Type B pancreatic cell (in vitro differentiated cells): ENCODE data around the gene SLC8A1. TPM values are rescaled to one million over a fixed set of nuclear protein-coding genes. Genes with fewer than 3 reads are reported as not detected.

ENCODE experiments used
- DNase-seq: peaks from one replicate; pipeline ENCODE4 v3.0.0; 2021; ENCODE audit warnings: mixed read lengths; ENCODE audit not compliant: unreplicated experiment; ENCODE audit errors: extremely low spot score
- H3K27ac Mint-ChIP-seq: 2 replicates; pipeline ENCODE4 v1.8.0; 2021; ENCODE audit warnings: mild to moderate bottlenecking, mixed read lengths
- H3K27me3 Mint-ChIP-seq: 2 replicates; pipeline ENCODE4 v1.8.0; 2021; ENCODE audit warnings: mixed read lengths
- H3K36me3 Mint-ChIP-seq: 2 replicates; pipeline ENCODE4 v1.8.0; 2021; ENCODE audit warnings: mixed read lengths
- H3K4me1 Mint-ChIP-seq: one replicate; pipeline ENCODE4 v1.8.0; 2021; ENCODE audit warnings: mixed read lengths; ENCODE audit not compliant: unreplicated experiment
- H3K4me3 Mint-ChIP-seq: 2 replicates; pipeline ENCODE4 v1.8.0; 2021; ENCODE audit warnings: mild to moderate bottlenecking, mixed read lengths
- H3K9me3 Mint-ChIP-seq: 2 replicates; pipeline ENCODE4 v1.8.0; 2021; ENCODE audit warnings: mixed read lengths
- total RNA-seq: library from RNA; stranded (reverse); gene quantifications from 2 replicates; pipeline ENCODE4 v1.2.1, GENCODE V29; 2021; ENCODE audit warnings: low replicate concordance
- TF ChIP-seq, protein P1 (sequence below): fragments of 200-600 bp; sonication (generic); conservative IDR thresholded peaks from 2 replicates; pipeline ENCODE4 v1.5.0; 2021; ENCODE audit warnings: antibody characterized with exemption, mild to moderate bottlenecking

SLC8A1 gene
- total RNA-seq, 1 donor from 2014 or later, result 42.1 TPM

DNA sequence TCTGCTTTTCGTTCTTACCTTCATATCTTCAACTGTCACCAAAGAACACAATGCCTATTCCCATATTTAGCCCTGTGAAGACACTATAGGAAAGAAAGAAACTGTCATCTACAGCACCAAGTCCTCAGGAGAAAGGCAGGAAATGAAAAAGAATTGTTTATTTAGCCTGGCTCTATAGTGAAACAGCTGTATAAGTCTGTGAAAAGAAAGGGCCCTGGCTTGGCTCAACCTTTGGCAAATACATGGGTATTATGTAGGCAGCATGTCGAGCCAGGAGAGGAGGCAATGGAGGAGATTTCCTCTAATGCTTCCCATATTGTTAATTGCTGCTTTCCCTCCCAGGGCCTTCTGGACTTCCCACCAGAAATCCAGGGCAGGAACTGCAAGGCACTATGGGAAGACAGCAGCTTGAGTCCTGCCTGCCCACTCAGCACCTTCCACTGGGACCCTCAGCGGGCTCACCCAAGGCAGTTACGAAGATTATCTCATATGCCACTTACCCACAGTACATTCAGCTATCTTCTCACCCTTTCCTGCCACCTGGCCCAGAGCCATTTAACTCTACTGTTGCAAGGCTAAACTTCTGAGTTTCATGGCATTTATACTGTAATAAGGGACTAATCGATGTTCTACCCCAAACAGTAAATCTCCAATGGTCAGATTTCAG, 30.1 kb downstream of the SLC8A1 start:
- Mint-ChIP-seq H3K9me3 (no peaks in the 10 kb centered on the region), H3K36me3 (no peaks in the 10 kb centered on the region), H3K4me1 (no peaks in the 10 kb centered on the region), H3K27ac (no peak overlapping the region), H3K27me3 (no peaks in the 10 kb centered on the region), H3K4me3 (no peak overlapping the region)
- TF ChIP-seq, protein P1, sequence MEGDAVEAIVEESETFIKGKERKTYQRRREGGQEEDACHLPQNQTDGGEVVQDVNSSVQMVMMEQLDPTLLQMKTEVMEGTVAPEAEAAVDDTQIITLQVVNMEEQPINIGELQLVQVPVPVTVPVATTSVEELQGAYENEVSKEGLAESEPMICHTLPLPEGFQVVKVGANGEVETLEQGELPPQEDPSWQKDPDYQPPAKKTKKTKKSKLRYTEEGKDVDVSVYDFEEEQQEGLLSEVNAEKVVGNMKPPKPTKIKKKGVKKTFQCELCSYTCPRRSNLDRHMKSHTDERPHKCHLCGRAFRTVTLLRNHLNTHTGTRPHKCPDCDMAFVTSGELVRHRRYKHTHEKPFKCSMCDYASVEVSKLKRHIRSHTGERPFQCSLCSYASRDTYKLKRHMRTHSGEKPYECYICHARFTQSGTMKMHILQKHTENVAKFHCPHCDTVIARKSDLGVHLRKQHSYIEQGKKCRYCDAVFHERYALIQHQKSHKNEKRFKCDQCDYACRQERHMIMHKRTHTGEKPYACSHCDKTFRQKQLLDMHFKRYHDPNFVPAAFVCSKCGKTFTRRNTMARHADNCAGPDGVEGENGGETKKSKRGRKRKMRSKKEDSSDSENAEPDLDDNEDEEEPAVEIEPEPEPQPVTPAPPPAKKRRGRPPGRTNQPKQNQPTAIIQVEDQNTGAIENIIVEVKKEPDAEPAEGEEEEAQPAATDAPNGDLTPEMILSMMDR, result no peak
- DNase-seq, result no peak

DNA sequence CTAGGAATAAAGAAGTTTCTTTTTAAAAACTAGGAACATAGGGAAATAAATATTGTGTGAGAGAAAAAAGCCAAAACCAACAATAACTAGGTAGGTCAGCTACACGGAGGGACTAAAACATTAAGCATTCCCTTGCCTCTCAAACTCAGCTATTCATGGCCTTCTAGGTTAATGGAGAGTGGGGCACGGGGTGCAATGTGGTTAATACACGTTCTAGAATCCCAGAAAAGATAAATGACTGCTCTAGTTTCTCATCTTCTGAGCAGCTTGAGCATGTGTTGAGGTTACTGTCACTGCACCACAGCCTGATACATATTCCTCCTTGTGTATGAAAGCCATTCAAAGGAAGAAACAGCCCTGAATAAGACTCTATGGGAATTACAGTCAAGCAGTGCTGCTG, 31.4 kb downstream of the SLC8A1 start:
- TF ChIP-seq, protein P1, result no peak
- H3K4me1 Mint-ChIP-seq, result no peaks in the 10 kb centered on the region
- H3K27ac Mint-ChIP-seq, result no peak overlapping the region
- no peaks in the 10 kb centered on the region for H3K27me3 Mint-ChIP-seq
- H3K9me3 Mint-ChIP-seq, result no peaks in the 10 kb centered on the region
- H3K4me3 Mint-ChIP-seq, result no peak overlapping the region
- no peak for DNase-seq
- no peaks in the 10 kb centered on the region for H3K36me3 Mint-ChIP-seq

DNA sequence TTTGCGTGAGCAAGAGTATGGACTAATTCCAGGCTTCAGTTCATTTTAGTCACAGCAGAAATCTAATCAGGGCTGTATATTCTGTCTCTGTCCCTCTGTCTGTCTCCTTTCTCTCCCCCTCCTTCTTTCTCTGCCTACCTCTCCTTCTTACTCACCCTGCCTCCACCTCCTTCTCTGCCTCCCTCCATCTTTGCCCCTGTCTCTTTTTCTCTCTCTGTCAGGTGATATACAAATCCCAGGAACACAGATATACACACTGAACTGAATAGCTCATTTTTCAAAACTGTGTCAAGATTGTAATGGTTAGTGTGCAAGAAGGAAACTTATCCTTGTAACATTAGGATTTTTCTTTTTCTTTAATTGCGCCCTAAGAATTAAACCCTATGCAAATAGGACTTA, 32.5 kb downstream of the SLC8A1 start:
- Mint-ChIP-seq H3K4me3 (no peak overlapping the region), H3K27ac (no peak overlapping the region), H3K9me3 (no peaks in the 10 kb centered on the region), H3K36me3 (no peaks in the 10 kb centered on the region), H3K4me1 (no peaks in the 10 kb centered on the region), H3K27me3 (no peaks in the 10 kb centered on the region)
- no peak for DNase-seq
- TF ChIP-seq, protein P1, result no peak

DNA sequence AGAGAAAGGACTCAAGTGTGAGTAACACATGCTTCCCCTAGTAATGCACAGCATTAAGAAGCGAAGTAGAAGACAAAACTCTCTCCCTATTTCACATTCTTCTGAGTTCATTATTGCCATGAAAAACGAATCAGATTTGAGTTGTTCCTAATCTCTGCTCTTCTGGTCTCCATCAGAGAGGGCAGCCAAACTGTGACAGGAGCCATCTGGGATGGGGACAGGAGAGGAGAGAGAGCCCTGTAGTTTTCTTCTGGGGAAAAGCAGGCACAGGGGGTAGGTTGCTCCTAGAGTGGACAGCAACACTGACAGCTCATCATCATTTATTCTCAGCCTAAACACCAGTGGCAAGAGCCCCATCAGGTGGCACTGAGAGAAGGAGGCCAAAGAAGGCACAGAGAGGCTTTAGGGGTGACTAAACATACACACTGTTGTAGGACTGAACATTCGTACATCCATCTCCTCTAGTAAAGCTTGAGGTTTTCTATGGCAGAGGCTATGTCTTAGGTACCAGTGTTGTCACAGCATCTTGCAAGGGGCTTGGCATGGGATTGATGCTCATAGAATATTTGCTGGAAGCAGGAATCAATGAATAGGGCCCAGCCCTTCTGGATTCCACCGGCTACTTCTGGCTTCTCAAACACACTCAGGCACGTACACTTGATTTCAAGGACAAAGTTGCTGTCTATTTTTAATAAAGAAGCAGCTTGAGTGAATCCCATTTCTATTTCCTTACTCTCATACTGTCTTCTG, 33.1 kb downstream of the SLC8A1 start:
- DNase-seq, result no peak
- no peak overlapping the region for H3K4me3 Mint-ChIP-seq
- H3K9me3 Mint-ChIP-seq, result no peaks in the 10 kb centered on the region
- no peaks in the 10 kb centered on the region for H3K36me3 Mint-ChIP-seq
- no peak overlapping the region for H3K27ac Mint-ChIP-seq
- TF ChIP-seq, protein P1, result no peak
- H3K27me3 Mint-ChIP-seq, result no peaks in the 10 kb centered on the region
- H3K4me1 Mint-ChIP-seq, result no peaks in the 10 kb centered on the region

DNA sequence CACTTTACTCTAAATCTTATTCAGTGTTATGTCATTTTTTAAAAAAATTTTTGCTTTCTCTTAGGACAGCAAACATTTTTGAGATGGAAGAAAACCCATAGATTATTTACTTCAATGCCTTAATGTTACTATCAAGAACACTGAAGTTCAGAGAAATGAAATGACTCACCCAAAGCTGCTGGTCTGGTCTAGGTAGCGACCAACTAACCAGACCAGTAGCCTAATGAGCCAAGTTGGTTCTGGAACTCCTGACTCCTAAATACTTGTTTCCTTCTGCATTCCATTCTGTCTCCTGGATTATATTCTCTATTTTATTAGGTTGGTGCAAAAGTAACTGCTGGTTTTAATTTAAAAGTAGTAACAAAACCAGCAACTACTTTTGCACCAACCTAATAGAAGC, 35.4 kb downstream of the SLC8A1 start:
- Mint-ChIP-seq H3K9me3 (no peaks in the 10 kb centered on the region), H3K27me3 (no peaks in the 10 kb centered on the region), H3K27ac (no peak overlapping the region), H3K4me1 (no peaks in the 10 kb centered on the region), H3K36me3 (no peaks in the 10 kb centered on the region), H3K4me3 (no peak overlapping the region)
- TF ChIP-seq, protein P1, result no peak
- DNase-seq, result no peak
